Heart left ventricle (tissue), 16 donors: ENCODE results near the gene CCDC78. TPM values are rescaled to one million over a fixed set of nuclear protein-coding genes. Genes with fewer than 3 reads are reported as not detected.

Source experiments
- ATAC-seq, 4 donors: fragments of 200-7000 bp; cut with Tn5 transposase; one replicate each; pipeline ENCODE4 v1.9.1; 2020 to 2022; ENCODE audit warnings: moderate library complexity in 4 of 4, mild to moderate bottlenecking in 3 of 4, moderate number of reproducible peaks in 1 of 4
- DNase-seq, 5 donors: peaks; one replicate each; pipeline ENCODE4 v3.0.0-alpha.2; 2020
- H3K27ac ChIP-seq, 12 donors: fragments of 200-600 bp; sonication (generic) in 4 of 12; one replicate each; pipeline versions ENCODE4 v1.5.0 to v1.8.0; 2016 to 2022; ENCODE audit warnings: mild to moderate bottlenecking in 2 of 12
- H3K27me3 ChIP-seq, 9 donors: fragments of 200-600 bp; sonication (generic) in 2 of 9; one replicate each; pipeline versions ENCODE4 v1.5.1 to v1.8.0; 2016 to 2022; ENCODE audit warnings: mild to moderate bottlenecking in 3 of 9
- H3K36me3 ChIP-seq, 9 donors: fragments of 200-600 bp; sonication (generic) in 2 of 9; one replicate each; pipeline versions ENCODE4 v1.5.0 to v1.8.0; 2018 to 2022; ENCODE audit warnings: mild to moderate bottlenecking in 2 of 9
- H3K4me1 ChIP-seq, 12 donors: fragments of 200-600 bp; sonication (generic) in 4 of 12; one replicate each; pipeline versions ENCODE4 v1.5.0 to v1.8.0; 2016 to 2022; ENCODE audit warnings: mild to moderate bottlenecking in 3 of 12
- H3K4me3 ChIP-seq, 12 donors: fragments of 200-600 bp; sonication (generic) in 4 of 12; one replicate each; pipeline versions ENCODE4 v1.5.0 to v1.8.0; 2017 to 2022; ENCODE audit warnings: mild to moderate bottlenecking in 9 of 12, moderate library complexity in 4 of 12
- H3K9me3 ChIP-seq, 12 donors: fragments of 200-600 bp; sonication (generic) in 4 of 12; one replicate each; pipeline versions ENCODE4 v1.5.0 to v1.8.0; 2016 to 2022; ENCODE audit warnings: mild to moderate bottlenecking in 1 of 12
- POLR2A ChIP-seq, 2 donors: fragments of 450-650 bp; IDR thresholded peaks; one replicate each; pipeline ENCODE4 v1.6.1; 2017; ENCODE audit warnings: antibody characterized with exemption in 2 of 2, mild to moderate bottlenecking in 2 of 2, moderate library complexity in 2 of 2
- WGBS, 4 donors: extraction: QIAGEN DNeasy Blood & Tissue Kit in 2 of 4; methylation state at CpG; one replicate each; pipeline versions ENCODE4 v1.1.5 to v1.1.7; 2013 to 2018; 5-methylcytosine and 5-hydroxymethylcytosine counted together
- intact Hi-C, 10 donors: fragments of 100-400 bp; cut with DNase I; formaldehyde crosslinking; loops; one replicate each; pipeline versions ENCODE4 v1.11.1 to v1.14.2; 2022
- polyA plus RNA-seq, 2 donors: library from polyadenylated mRNA; stranded (reverse); fragments of 200-250 nt; gene quantifications; one replicate each; pipeline ENCODE4 v1.2.3, GENCODE V29; 2013
- total RNA-seq, 9 donors: library from RNA; depleted of rRNA in 2 of 9; stranded (reverse); fragments of >200 nt in 2 of 9; fragmentation: NEBNext Ultra II Directional in 3 of 9; extraction: Animal tissue kit (Norgen Biotek cat#: 25700) in 3 of 9; gene quantifications; one replicate each; pipeline versions ENCODE4 v1.1.0 to v1.2.4, GENCODE V29; 2016 to 2023
- TF ChIP-seq, protein P1 (sequence below), 12 donors: fragments of 200-600 bp; sonication (generic) in 4 of 12; IDR thresholded peaks; one replicate each; pipeline versions ENCODE4 v1.5.0 to v1.8.0; 2018 to 2022; ENCODE audit warnings: antibody characterized with exemption in 12 of 12, mild to moderate bottlenecking in 5 of 12
- donor health status: ischemic (EF 13 %, LVEDD 7.1; RV severe dilation, severe dysfunction).
- donor health status: healthy with polysubstance abuse.
- donor health status: DM: no; HTN: yes; CAD: no.
- donor health status: DM: no; HTN: no; CAD: no.
- donor health status: ischemic (EF 25% LVEDD 6.9; RV normal size, moderate dysfunction).
- donor health status: ischemic (EF 25% LVEDD 5.7; RV mildly dilated, moderate dysfunction).
- donor health status: healthy.
- donor health status: DM: yes; HTN: yes; CAD: no.
- donor health status: ischemic (EF 35%, LVEDD 5.7; RV mildly dilated, moderate dysfunction).
- donor health status: nonischemic (EF 11% LVEDD 7.7; RV severe dilation, severe dysfunction).
- donor health status: DM: yes; HTN: yes; CAD: no.
- donor health status: PGD.
- donor health status: ischemic (EF 29% LVEDD 5.4; RV normal size, mild dysfunction).
- donor health status: nonischemic (EF 23%, LVEDD 6.1; RV moderate dilation, normal function).

Gene CCDC78
- total and polyA plus RNA-seq, 11 donors, result 0.35 to 1.3 (median 0.59) TPM; not detected in 3

DNA sequence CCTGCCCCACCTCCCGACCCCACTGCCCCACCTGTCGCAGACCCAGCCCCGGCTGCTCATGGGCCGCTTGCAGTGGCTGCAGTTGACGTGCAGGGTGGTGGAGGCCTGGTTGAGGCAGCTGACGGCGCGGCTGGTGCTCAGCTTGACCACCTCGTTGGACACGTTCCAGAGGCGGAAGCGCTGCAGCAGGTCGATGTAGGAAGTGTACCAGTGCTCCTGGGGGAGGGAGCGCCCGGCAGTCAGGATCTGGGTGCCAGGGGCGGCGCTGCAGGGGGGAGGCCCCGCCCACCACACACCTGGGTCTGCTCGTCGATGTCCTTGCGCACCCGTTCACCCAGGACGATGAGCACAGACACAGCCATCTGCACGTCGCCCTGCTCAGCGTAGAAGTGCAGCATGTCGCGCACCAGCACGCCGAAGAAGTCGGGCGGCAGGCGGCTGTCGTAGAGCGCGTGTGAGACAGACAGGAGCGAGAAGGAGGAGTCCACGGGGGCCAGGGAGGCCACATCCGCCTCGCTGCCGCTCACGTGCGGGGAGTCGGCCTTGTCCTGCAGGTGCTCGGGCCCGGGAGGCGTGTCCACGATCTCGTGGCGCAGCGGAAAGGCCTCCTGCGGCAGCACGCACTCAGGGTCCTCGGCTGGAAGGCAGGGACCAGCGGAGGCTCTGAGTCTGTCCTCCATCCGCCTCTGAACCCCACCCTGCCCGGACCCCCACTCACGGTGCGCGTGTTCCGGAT is 41.1 kb downstream of the CCDC78 start:
- H3K4me1 ChIP-seq, result peaks cover 14 to 74% (median 55%) of the 10 kb centered on the region in 12 donors
- peaks cover 0 to 41% (median 24%) of the 10 kb centered on the region in 9 donors for H3K36me3 ChIP-seq
- no peaks in the 10 kb centered on the region for H3K27me3 ChIP-seq
- H3K9me3 ChIP-seq, result no peaks in the 10 kb centered on the region
- H3K4me3 ChIP-seq, result peak overlapping the region; percentile 46 to 86 (median 64)
- TF ChIP-seq, protein P1, sequence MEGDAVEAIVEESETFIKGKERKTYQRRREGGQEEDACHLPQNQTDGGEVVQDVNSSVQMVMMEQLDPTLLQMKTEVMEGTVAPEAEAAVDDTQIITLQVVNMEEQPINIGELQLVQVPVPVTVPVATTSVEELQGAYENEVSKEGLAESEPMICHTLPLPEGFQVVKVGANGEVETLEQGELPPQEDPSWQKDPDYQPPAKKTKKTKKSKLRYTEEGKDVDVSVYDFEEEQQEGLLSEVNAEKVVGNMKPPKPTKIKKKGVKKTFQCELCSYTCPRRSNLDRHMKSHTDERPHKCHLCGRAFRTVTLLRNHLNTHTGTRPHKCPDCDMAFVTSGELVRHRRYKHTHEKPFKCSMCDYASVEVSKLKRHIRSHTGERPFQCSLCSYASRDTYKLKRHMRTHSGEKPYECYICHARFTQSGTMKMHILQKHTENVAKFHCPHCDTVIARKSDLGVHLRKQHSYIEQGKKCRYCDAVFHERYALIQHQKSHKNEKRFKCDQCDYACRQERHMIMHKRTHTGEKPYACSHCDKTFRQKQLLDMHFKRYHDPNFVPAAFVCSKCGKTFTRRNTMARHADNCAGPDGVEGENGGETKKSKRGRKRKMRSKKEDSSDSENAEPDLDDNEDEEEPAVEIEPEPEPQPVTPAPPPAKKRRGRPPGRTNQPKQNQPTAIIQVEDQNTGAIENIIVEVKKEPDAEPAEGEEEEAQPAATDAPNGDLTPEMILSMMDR (IDR thresholded peaks at IDR 0.05), result no peak
- no peak for TF ChIP-seq POLR2A (IDR thresholded peaks at IDR 0.05)
- 92 to 94% (median 94%) methylated on average over 45 to 61 of the region's 61 CpGs for WGBS, 4 donors
- peak in 1 of 5 donors; percentile 51 for DNase-seq
- peak overlapping the region in 5 of 12 donors; percentile 62 to 86 (median 76) for H3K27ac ChIP-seq
- intact Hi-C loops, result no loop called here
- no peak for ATAC-seq

DNA sequence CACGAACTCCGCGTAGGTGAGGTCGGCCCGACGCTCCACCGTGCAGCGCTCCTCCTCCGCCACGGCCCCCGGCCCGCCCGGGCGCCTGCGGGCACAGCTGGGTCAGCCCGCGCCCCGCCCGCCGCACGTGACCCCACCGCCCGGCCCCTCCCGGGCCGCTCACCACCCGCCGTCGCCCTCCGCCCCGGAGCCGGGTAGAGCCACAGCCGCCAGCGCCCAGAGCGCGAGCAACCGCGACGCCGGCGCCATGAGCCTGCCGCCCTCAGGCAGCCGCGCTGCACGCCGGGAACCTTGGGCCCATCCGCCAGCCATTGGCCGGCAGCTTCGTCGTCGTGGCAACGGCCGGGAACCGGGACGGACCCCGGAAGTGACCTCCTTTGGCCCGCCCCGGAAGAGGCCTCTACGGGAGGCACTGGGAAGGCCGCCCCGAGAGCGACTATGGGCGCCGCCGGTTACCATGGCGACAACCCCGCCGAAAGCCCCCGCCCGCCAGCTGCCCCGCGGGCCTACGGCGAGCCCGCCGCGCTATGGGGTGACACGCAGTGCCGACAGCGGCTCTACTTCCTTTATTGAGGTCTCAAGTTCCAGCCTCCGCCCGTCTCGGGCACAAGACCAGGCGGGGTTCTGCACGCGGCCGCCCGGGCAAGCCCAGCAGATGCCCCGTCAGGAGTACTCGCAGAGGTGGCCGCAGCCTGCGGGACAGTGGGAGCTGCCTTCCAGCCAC is 42.0 kb downstream of the CCDC78 start, which contains the start of gene JMJD8:
TSS of gene JMJD8 (minus strand) at position 264 of the 724 bp plus-strand sequence. CDS start at position 249, 15 bp downstream.
- H3K4me1 ChIP-seq, result peaks cover 14 to 70% (median 52%) of the 10 kb centered on the region in 12 donors
- peak within 1 kb of the TSS in 11 of 12 donors; percentile 62 to 91 (median 79) for H3K27ac ChIP-seq
- WGBS, 4 donors, result 2 to 7% (median 4%) methylated on average over 19 to 91 of the region's 91 CpGs
- no peaks in the 10 kb centered on the region for H3K9me3 ChIP-seq
- peaks cover 0 to 41% (median 24%) of the 10 kb centered on the region in 9 donors for H3K36me3 ChIP-seq
- intact Hi-C loops, result no loop called here
- peak in 1 of 2 donors; percentile 80 for TF ChIP-seq POLR2A (IDR thresholded peaks at IDR 0.05)
- TF ChIP-seq, protein P1 (IDR thresholded peaks at IDR 0.05), result no peak
- no peaks in the 10 kb centered on the region for H3K27me3 ChIP-seq
- peak within 1 kb of the TSS; percentile 46 to 86 (median 64) for H3K4me3 ChIP-seq
- DNase-seq, result peak; percentile 98 to 99 (median 98)
- peak; percentile 72 to 83 (median 74) for ATAC-seq

DNA sequence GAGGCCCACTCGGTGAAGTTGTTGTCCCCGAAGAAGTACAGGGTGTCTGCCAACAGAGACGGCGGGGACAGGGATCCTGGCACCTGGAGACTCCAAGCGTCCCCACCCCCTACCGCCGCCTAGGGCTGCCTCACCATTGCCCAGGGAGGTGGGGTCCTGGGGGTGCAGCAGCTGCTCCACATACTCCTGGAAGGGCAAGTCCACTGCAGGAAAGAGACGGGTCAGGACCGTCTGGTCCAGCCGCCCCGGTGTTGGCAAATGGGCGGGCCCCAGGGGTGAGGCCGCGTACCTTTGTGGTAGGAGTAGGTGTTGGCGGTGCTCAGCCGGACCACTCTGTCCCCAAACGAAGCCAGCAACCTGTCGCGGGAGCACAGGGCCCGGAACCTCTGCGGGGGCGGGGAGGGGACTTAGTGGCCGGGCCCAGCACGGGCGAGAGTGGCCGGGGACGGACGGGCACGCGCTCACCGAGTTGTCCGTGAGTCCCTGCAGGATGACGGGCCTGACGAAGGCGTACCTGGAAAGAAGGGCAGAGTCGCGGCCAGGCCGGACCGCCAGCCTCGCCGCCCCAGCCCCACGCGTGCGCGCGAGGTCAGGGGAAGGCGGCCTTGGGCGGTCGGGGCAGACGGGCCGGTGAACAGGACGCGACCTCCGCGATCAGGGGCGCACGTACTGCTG is 42.7 kb downstream of the CCDC78 start:
- ATAC-seq, result no peak

More for the DNA sequence above, 42.7 kb downstream of the CCDC78 start:
- H3K4me1 ChIP-seq, result peaks cover 14 to 68% (median 52%) of the 10 kb centered on the region in 12 donors
- H3K27ac ChIP-seq, result peak overlapping the region in 11 of 12 donors; percentile 54 to 91 (median 76)
- TF ChIP-seq, protein P1 (IDR thresholded peaks at IDR 0.05), result no peak
- TF ChIP-seq POLR2A (IDR thresholded peaks at IDR 0.05), result no peak
- H3K27me3 ChIP-seq, result no peaks in the 10 kb centered on the region
- peaks cover 0 to 41% (median 24%) of the 10 kb centered on the region in 9 donors for H3K36me3 ChIP-seq
- H3K9me3 ChIP-seq, result no peaks in the 10 kb centered on the region
- intact Hi-C loops, result no loop called here
- peak in 1 of 5 donors; percentile 33 for DNase-seq
- WGBS, 4 donors, result 13 to 26% (median 16%) methylated on average over 22 to 57 of the region's 57 CpGs
- H3K4me3 ChIP-seq, result peak overlapping the region; percentile 46 to 86 (median 64)
